ENCODE data around the gene CCDC8. TPM values are rescaled to one million over a fixed set of nuclear protein-coding genes. Genes with fewer than 3 reads are reported as not detected.
A peak's percentile ranks its signal among the peaks of the same experiment; 100 is the strongest.
"Not testable (repeated sequence)": the region's sequence is repeated elsewhere in the genome, so short reads cannot be mapped to it uniquely, and the experiment has no call there.

Gene CCDC8
- total RNA-seq, 1 donor from 2014 or later: 0.55 TPM

- DNase-seq (ENCODE audit: low spot score): no peak
Observed at GRCh38 chr19:46406976-46407375, 6.4 kb downstream of the CCDC8 start.

GRCh38 chr19:46404753-46405468 is 8.5 kb downstream of the CCDC8 start:
- ATAC-seq: peak; percentile 43
- DNase-seq (ENCODE audit: low spot score): no peak

More at GRCh38 chr19:46406976-46407375, 6.4 kb downstream of the CCDC8 start:
- ATAC-seq: no peak

- ATAC-seq (peak; percentile 88), DNase-seq (ENCODE audit: low spot score) (peak; percentile 81)
Observed at GRCh38 chr19:46404055-46404752, 9.2 kb downstream of the CCDC8 start.

DNA sequence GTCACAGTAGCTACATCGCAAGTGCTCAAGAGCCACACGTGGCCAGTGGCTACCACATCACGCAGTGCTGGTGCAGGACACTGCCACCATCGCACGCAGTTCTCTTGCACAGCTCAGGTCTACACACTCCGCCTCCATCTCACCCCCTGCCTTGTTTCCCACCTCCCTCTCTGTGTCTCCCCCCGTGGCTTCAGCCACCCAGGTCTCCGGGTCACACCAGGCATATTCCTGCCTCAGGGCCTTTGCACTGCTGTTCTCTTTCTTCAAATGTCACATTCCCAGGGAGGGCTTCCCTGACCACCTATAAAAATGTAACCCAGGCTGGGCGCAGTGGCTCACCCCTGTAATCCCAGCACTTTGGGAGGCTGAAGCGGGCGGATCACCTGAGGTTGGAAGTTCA is 10.6 kb downstream of the CCDC8 start:
- DNase-seq (ENCODE audit: low spot score) (no peak), ATAC-seq (no peak)

DNA sequence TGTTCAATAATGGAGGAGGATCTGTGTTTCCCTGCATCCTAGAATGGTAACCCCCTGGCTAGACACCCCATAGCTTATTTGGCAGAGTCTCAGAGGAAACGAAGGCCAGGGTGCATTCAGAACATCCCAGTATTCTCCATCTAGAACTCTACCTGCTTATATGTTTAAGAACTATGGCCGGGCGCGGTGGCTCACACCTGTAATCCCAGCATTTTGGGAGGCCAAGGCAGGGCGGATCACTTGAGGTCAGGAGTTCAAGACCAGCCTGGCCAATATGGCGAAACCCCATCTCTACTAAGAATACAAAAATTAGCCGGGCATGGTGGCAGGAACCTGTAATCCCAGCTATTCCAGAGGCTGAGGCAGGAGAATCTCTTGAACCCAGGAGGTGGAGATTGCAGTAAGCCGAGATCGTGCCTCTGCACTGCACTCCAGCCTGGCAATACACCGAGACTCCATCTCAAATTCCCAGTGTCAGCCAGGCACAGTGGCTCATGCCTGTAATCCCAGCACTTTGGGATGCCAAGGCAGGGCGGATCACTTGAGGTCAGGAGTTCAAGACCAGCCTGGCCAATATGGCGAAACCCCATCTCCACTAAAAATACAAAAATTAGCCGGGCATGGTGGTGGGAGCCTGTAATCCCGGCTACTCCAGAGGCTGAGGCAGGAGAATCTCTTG is 15.4 kb downstream of the CCDC8 start:
- ATAC-seq: not testable (repeated sequence)

DNA sequence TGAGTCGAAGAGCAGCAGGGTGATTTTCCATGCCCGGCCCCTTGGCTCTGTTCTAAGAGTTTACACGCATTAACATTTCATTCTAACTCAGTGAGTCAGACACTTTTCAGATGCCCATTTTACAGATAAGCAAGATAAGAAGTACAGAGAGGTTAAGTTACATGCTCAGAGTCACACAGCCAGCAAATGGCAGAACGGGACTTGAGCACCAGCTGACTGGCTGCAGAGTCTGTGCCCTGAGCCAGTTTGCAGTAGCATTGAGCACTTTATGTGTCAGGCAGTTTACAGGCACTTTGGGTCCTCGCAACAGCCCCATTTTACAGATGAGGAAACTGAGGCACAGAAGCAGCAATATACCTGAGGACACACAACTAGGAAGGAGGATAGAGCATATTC is 19.0 kb downstream of the CCDC8 start:
- ATAC-seq: no peak

More for the DNA sequence above, 15.4 kb downstream of the CCDC8 start:
- DNase-seq (ENCODE audit: low spot score): not testable (repeated sequence)

DNA sequence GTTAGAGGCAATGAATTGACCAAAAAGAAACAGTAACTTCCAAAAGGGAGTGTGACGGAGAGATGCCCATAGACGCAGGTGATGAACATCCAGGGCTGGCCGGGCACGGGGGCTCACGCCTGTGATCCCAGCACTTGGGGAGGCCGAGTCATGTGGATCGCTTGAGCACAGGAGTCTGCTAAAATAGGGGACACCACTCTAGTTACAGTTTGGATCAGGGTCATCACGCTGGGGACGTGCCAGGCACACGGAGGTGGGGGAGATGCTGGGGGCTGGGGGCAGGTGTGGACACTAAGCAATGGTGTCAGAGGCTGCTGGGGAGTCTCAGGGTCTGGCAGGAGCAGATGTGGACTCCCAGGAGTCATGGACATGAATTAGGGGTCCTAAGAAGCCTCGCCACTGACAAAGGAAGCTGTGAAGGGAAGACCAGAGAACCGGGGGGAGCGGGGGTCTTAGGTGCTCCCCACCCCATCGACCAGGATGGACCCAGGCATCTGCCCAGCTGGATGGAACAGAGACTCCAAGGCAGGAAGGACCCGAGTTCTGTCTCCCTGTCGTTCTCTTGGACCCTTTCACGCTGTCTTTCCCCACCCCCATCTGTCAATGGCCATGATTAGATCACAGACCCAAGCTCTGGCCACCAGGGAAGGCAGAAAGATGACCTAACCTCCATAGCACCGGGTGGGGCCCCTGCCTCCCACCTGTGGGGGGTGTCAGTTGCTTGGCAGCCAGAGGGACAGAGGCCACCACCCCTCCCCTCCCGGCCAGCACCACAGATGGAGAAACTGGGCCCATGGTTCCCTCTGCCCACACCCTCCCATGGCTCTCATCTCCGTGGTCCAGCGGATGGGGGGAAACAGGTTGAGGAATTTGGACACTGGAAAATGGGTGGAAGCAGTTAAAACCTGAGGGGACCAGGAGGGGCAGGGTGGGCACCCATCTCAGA is 19.6 kb downstream of the CCDC8 start:
- ATAC-seq: no peak
- no peak for DNase-seq (ENCODE audit: low spot score)

More for the DNA sequence above, 19.0 kb downstream of the CCDC8 start:
- no peak for DNase-seq (ENCODE audit: low spot score)

GRCh38 chr19:46392837-46393236 is 20.5 kb downstream of the CCDC8 start:
- DNase-seq (ENCODE audit: low spot score) (no peak), ATAC-seq (no peak)

GRCh38 chr19:46392252-46392801 is 21.0 kb downstream of the CCDC8 start:
- no peak for DNase-seq (ENCODE audit: low spot score)
- no peak for ATAC-seq

DNA sequence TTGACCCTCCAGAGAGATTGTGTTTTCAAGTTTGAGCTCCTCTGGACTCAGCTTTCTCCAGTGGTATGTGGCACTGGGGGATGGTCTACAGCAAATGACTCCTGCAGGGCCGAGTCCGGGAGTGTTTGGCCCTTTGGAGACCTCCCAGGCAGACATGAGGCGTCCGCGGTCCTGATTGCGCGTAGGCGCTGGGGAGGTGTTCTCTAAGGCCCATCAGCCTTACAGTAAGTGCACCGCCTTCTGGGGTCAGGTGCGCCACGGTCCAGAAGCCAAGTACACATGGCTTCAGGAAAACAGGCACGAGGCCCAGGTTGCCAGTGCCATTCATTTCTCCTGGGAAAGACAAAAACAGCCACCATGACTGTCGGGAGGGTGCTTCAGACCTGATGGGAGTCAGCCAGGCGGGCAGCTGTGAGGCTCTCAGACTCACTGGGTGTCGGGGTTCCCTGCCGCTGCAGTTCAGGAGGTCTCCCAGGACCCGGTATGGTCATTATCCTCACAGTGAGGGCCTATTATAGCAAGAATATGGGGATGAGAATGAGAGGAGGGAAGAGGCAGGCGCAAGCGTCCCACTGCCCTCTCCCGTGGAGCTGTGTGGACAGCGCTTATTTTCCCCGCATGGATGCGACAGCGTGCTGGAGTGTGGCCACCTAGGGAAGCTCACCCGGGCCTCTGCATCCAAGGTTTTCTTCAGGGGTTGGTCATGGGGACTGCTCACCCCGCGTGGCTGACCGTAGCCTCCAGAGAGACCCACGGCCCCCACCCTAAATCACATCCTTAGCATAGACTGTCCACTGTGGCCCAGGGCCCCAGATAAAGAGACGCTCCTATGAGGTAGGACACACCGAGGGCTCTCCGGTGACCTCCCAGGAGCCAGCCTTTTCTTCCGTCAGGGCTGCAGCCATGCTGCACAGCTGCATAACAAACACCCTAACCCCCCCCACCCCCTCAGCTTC is 21.8 kb downstream of the CCDC8 start:
- DNase-seq (ENCODE audit: low spot score) (no peak), ATAC-seq (no peak)

DNA sequence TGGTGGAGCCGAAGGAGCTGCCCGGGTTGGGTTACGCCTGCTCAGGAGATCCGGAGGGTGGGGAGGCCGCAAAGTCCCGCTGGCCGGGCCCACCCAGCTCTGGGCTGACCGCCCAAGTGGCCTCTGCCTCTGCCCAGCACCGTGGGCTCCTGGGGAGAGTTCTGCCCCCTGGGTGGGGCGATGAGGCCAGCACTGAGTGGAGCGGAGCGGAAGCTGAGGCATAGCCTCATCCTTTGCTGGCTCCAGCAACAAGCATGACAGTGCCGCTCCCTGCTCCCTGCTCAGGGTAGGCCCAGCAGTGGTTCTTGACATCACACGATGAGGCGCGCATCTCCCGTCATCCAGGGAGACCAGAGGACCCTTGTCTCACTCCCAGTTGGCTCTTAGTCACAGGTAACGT is 22.5 kb downstream of the CCDC8 start:
- no peak for DNase-seq (ENCODE audit: low spot score)
- no peak for ATAC-seq

DNA sequence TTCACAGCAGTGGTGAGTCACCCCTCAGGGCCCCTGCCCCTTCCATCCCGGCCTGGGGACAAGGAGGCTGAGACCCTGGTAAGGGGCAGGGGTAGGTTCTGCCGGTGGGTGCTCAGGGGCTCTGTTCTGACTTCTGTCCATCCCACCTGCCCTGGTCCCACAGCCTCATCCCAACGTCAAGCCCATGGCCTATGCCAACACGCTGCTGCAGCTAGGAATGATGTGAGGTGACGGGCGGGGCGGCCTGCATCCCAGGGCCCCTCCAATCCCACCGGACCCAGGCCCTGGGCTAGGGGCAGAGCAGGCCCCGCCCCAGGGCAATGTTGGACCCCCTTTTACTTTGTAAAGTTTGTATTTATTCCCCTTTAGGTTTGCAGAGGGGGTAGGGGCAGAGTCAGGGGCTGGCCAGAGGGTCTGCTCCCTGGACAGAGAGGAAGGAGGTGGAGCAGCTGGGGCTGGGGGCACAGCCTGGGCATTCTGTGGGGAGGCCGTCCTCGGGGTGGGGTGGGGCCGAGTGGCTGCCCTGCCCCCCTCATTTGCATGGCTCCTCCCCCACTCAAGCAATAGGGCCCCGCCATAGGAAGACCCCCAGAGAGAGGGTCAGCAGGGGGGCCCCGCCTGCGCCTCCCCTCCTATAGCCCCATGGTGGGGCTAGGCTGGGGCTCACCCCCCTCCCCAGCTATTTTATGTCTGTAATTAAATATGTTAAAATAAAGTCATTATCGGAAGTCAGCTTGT is 23.1 kb downstream of the CCDC8 start:
- DNase-seq (ENCODE audit: low spot score): no peak

GRCh38 chr19:46388311-46389095 is 24.9 kb downstream of the CCDC8 start:
- no peak for ATAC-seq
- no peak for DNase-seq (ENCODE audit: low spot score)

More for the DNA sequence above, 23.1 kb downstream of the CCDC8 start:
- no peak for ATAC-seq

DNA sequence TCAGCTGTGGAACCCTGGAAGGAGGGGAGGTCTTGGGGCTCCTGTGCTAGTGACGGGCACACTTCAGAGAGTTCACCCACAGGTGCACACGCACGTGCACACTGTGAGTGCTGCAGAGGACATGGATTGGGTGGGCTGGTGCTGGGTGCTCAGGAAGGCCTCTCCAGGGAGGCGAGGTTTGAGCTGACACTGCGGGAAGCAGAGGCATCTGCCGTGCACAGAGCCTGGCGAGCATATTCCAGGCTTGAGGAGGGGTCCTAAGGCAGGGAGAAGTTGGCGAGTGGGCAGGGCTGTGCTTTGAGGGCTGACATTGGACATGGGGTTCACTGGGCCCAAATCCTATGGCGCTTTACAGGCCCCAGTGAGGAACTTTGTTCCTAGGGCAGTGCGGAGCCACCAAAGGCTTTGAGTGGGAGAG is 25.6 kb downstream of the CCDC8 start:
- ATAC-seq: no peak
- no peak for DNase-seq (ENCODE audit: low spot score)

- DNase-seq (ENCODE audit: low spot score) (peak; percentile 37), ATAC-seq (no peak)
Observed at GRCh38 chr19:46386996-46387712, 26.2 kb downstream of the CCDC8 start.

DNA sequence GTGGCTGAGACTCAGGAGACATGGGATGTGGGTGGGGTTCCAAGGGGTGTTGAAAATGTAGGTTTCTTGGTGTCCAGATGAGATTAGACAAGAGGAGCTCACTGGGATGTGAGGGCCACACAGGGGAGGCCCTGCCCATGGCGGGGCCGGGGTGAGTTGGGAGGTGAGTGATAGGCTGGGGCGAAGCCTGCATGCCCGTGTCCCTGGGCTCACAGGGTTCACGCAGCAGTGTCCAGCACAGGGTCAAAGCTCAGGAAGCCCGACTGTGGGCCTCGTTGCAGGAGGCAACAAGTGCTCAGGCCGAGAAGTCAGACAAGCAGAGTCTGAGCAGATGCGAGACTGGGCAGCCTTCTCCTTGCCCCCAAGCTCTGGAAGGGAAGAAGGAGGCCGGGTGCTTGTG is 27.2 kb downstream of the CCDC8 start:
- DNase-seq (ENCODE audit: low spot score): peak; percentile 46
- ATAC-seq: peak; percentile 64

GRCh38 chr19:46385636-46386035 is 27.7 kb downstream of the CCDC8 start:
- DNase-seq (ENCODE audit: low spot score) (peak; percentile 48), ATAC-seq (no peak)

Measured in left lobe of liver (tissue), 2 donors.